Panc1 (cell line): ENCODE results near the gene KCNH6. TPM values are rescaled to one million over a fixed set of nuclear protein-coding genes. Genes with fewer than 3 reads are reported as not detected.

ENCODE experiments used
- ATAC-seq: fragments of 200-7000 bp; cut with Tn5 transposase; 2 replicates; pipeline ENCODE4 v1.9.1; 2020; ENCODE audit warnings: mild to moderate bottlenecking, moderate library complexity
- BruUV-seq: library from RNA; stranded (reverse); fragments of 400-500 nt; replicated peaks from 2 replicates; lab custom pipeline; 2021; lab: Mats Ljungman, UMichigan
- CTCF ChIA-PET: fragments of 300-600 bp; sonication (Branson Sonifier 250); formaldehyde crosslinking; loops from one replicate; lab custom pipeline; 2022; ENCODE audit warnings: antibody characterized with exemption; lab: Charles Lee
- POLR2A ChIA-PET: fragments of 300-600 bp; sonication (Branson Sonifier 250); formaldehyde crosslinking; loops from one replicate; lab custom pipeline; 2022; ENCODE audit warnings: antibody characterized with exemption; lab: Charles Lee
- DNase-seq: peaks from one replicate; pipeline ENCODE4 v3.0.0-alpha.2; 2010; ENCODE audit warnings: low read depth, low spot score
- H3K27ac ChIP-seq: 2 replicates; pipeline ENCODE4 v1.5.1; 2011; ENCODE audit warnings: mild to moderate bottlenecking, low read length, inconsistent platforms
- H3K27me3 ChIP-seq: fragments of 200-500 bp; sonication (Bioruptor generic); 2 replicates; pipeline ENCODE4 v1.6.0; 2014; ENCODE audit warnings: low read length, inconsistent platforms; ENCODE audit not compliant: control insufficient read depth, insufficient read depth
- H3K36me3 ChIP-seq: fragments of 200-500 bp; sonication (Bioruptor generic); 2 replicates; pipeline ENCODE4 v1.5.1; 2014; ENCODE audit warnings: inconsistent platforms, mild to moderate bottlenecking, low read length, moderate library complexity; ENCODE audit not compliant: control insufficient read depth, insufficient read depth
- H3K4me1 ChIP-seq: 2 replicates; pipeline ENCODE4 v1.5.1; 2011; ENCODE audit warnings: inconsistent platforms, mild to moderate bottlenecking, low read length, moderate library complexity; ENCODE audit not compliant: control insufficient read depth, insufficient read depth
- H3K4me3 ChIP-seq, 2 experiments: 2 replicates each; pipeline ENCODE4 v1.5.1; 2011 to 2012; ENCODE audit warnings: low read depth in 2 of 2, low read length in 2 of 2, mild to moderate bottlenecking in 2 of 2, inconsistent platforms in 1 of 2, moderate library complexity in 1 of 2
- H3K9me3 ChIP-seq: fragments of 200-500 bp; sonication (Bioruptor generic); 2 replicates; pipeline ENCODE4 v1.5.1; 2014; ENCODE audit warnings: low read depth, mild to moderate bottlenecking, inconsistent platforms, low read length, moderate library complexity; ENCODE audit not compliant: control insufficient read depth, insufficient read depth
- POLR2AphosphoS5 ChIP-seq: IDR thresholded peaks from 2 replicates; pipeline ENCODE4 v1.6.1; 2012; ENCODE audit warnings: mild to moderate bottlenecking, low read depth, low read length, moderate library complexity
- SIN3A ChIP-seq: IDR thresholded peaks from 2 replicates; pipeline ENCODE4 v1.6.1; 2012; ENCODE audit warnings: low read depth, mild to moderate bottlenecking, low read length, moderate library complexity, borderline replicate concordance; ENCODE audit not compliant: insufficient read depth
- TCF7L2 ChIP-seq: IDR thresholded peaks from 2 replicates; pipeline ENCODE4 v1.6.1; 2011; ENCODE audit warnings: mild to moderate bottlenecking, low read depth, low read length, inconsistent platforms
- in situ Hi-C: cut with HindIII; loops from 2 replicates; pipeline ENCODE4 v1.10.0; 2016; ENCODE audit warnings: low sequenced_read_pairs, low pct_unique_long_range_greater_than_20kb
- intact Hi-C: fragments of 100-400 bp; cut with micrococcal nuclease; formaldehyde crosslinking; loops from one replicate; pipeline ENCODE4 v1.10.0; 2022; ENCODE audit not compliant: unreplicated experiment
- total RNA-seq: library from RNA; stranded (reverse); gene quantifications from one replicate; pipeline ENCODE4 v1.2.1, GENCODE V29; 2021; ENCODE audit not compliant: unreplicated experiment
- TF ChIP-seq, protein P1 (sequence below): fragments of 450-650 bp; IDR thresholded peaks from 2 replicates; pipeline ENCODE4 v1.5.1; 2017; ENCODE audit warnings: mild to moderate bottlenecking
- TF ChIP-seq, protein P2 (sequence below), 2 experiments: IDR thresholded peaks; 2 replicates each; pipeline ENCODE4 v1.6.1; 2011 to 2012; ENCODE audit warnings: low read depth in 2 of 2, control low read depth in 1 of 2, low read length in 1 of 2, mild to moderate bottlenecking in 1 of 2, moderate library complexity in 1 of 2; ENCODE audit not compliant: insufficient read depth in 1 of 2

Gene KCNH6
- total RNA-seq, 1 experiment from 2014 or later = not detected

DNA sequence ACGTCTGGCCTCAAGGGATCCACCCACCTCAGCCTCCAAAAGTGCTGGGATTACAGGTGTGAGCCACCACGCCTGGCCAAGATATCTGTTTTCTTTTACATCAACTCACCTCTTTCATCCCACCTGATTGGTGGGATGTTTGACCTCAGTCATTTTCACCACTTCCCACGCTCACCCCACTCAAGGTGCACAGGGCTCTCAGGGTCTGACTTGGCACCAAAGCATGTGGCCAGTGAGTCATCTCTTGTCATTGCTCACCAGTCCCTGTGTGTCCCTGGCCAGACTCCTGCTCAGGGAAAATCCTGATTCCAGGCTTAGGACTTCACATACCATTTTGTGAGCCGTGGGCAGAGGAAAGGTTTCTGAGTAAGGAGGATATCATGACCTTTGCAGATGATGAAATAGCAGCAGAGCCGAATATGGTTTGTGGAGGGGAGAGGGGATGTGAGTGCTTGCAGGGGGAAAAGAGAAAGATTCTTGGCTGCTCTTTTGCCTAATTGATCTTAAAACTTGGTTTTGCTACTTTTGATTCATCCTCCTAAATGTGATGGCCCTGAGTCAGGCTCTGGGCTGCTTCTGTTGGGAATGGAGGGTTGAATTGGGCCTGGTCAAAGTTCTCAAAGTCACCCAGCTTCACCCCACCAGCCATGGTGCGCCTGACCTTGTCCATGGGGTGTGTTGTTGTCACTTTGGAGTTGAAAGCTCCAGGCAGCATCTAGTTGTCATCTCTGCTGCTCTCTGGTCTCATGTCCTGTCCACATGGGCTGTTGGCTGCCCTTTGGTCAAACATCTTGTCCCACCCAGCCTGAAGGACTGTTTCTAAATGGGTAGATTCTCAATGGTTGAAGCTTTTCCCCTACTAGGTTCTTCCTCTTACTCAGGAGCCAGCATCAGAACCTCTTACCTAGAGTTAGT is 6.0 kb upstream of the KCNH6 start:
- H3K4me3 ChIP-seq = no peak overlapping the region
- POLR2A ChIA-PET = no interaction called here
- BruUV-seq = no TSS peak

DNA sequence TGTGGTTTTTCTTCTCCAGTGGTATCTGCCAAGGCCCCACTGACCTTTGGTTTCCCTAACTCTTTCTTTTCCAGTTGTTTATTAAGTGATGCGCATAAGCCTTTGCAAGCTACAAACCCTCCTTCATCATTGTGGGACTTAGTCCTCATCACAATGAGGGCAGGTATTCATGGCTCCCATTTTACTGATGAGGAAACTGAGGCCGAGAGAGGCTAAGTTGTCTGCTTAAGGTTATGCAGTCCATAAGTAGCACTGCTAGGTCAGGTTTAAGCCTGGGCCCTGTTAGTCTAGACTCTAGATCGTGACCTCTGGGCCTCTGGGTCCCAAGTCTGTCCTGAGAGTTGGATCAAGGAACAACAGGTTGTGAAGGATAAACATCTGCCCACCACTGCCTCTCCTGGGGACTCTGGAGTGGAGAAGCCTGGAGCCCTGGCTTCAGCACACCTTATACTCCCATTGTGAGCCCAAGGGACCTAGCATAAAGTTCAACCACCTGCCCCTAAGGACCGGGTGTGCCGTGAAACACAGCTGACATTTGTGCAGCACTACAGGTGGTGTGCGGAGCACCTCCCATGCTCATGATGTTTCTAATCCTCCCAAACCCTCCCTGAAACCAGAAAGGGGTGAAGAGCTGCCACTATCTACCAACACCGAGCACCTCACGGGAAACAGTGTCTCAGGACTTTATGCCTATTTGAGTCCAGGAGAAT is 5.2 kb upstream of the KCNH6 start:
- Histone ChIP-seq H3K27ac (no peak overlapping the region), H3K9me3 (no peaks in the 10 kb centered on the region), H3K4me3 (no peak overlapping the region), H3K36me3 (no peaks in the 10 kb centered on the region), H3K27me3 (peaks cover 4% of the 10 kb centered on the region; the same call in 1 of the 2 replicates), H3K4me1 (no peaks in the 10 kb centered on the region)
- TF ChIP-seq POLR2AphosphoS5 (no peak), SIN3A (no peak), TCF7L2 (no peak)
- TF ChIP-seq, protein P1, sequence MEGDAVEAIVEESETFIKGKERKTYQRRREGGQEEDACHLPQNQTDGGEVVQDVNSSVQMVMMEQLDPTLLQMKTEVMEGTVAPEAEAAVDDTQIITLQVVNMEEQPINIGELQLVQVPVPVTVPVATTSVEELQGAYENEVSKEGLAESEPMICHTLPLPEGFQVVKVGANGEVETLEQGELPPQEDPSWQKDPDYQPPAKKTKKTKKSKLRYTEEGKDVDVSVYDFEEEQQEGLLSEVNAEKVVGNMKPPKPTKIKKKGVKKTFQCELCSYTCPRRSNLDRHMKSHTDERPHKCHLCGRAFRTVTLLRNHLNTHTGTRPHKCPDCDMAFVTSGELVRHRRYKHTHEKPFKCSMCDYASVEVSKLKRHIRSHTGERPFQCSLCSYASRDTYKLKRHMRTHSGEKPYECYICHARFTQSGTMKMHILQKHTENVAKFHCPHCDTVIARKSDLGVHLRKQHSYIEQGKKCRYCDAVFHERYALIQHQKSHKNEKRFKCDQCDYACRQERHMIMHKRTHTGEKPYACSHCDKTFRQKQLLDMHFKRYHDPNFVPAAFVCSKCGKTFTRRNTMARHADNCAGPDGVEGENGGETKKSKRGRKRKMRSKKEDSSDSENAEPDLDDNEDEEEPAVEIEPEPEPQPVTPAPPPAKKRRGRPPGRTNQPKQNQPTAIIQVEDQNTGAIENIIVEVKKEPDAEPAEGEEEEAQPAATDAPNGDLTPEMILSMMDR = no peak
- BruUV-seq = no TSS peak
- no peak for ATAC-seq
- POLR2A ChIA-PET = no interaction called here
- intact Hi-C loops = no loop called here
- in situ Hi-C loops = no loop called here
- no peak for DNase-seq
- CTCF ChIA-PET = no interaction called here

More for the DNA sequence above, 6.0 kb upstream of the KCNH6 start:
- H3K27ac ChIP-seq = no peak overlapping the region
- in situ Hi-C loops = no loop called here
- intact Hi-C loops = no loop called here
- peaks cover 4% of the 10 kb centered on the region; the same call in 1 of the 2 replicates for H3K27me3 ChIP-seq
- TF ChIP-seq, protein P2, sequence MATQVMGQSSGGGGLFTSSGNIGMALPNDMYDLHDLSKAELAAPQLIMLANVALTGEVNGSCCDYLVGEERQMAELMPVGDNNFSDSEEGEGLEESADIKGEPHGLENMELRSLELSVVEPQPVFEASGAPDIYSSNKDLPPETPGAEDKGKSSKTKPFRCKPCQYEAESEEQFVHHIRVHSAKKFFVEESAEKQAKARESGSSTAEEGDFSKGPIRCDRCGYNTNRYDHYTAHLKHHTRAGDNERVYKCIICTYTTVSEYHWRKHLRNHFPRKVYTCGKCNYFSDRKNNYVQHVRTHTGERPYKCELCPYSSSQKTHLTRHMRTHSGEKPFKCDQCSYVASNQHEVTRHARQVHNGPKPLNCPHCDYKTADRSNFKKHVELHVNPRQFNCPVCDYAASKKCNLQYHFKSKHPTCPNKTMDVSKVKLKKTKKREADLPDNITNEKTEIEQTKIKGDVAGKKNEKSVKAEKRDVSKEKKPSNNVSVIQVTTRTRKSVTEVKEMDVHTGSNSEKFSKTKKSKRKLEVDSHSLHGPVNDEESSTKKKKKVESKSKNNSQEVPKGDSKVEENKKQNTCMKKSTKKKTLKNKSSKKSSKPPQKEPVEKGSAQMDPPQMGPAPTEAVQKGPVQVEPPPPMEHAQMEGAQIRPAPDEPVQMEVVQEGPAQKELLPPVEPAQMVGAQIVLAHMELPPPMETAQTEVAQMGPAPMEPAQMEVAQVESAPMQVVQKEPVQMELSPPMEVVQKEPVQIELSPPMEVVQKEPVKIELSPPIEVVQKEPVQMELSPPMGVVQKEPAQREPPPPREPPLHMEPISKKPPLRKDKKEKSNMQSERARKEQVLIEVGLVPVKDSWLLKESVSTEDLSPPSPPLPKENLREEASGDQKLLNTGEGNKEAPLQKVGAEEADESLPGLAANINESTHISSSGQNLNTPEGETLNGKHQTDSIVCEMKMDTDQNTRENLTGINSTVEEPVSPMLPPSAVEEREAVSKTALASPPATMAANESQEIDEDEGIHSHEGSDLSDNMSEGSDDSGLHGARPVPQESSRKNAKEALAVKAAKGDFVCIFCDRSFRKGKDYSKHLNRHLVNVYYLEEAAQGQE (IDR thresholded peaks at IDR 0.05; ENCODE audit: insufficient read depth in 1 of 2, low read depth in 2 of 2, low read length in 1 of 2) = no peak
- no peak for TF ChIP-seq TCF7L2
- no peak for TF ChIP-seq SIN3A
- TF ChIP-seq, protein P1 = no peak
- no peak for TF ChIP-seq POLR2AphosphoS5
- ATAC-seq (peak; percentile 47; the same call in 1 of the 2 replicates), DNase-seq (no peak)
- no peaks in the 10 kb centered on the region for H3K9me3 ChIP-seq
- H3K4me1 ChIP-seq = no peaks in the 10 kb centered on the region
- H3K36me3 ChIP-seq = no peaks in the 10 kb centered on the region
- CTCF ChIA-PET = no interaction called here
